Chondrocyte (in vitro differentiated cells): Measurements from ENCODE around the gene NRXN2. TPM values are rescaled to one million over a fixed set of nuclear protein-coding genes. Genes with fewer than 3 reads are reported as not detected.
"Not testable (repeated sequence)": the region's sequence is repeated elsewhere in the genome, so short reads cannot be mapped to it uniquely, and the experiment has no call there.

Experiments
- DNase-seq: peaks from one replicate; pipeline ENCODE4 v3.0.0; 2021; ENCODE audit warnings: mixed read lengths, low spot score
- H3K27ac Mint-ChIP-seq: one replicate; pipeline ENCODE4 v1.8.0; 2021; ENCODE audit warnings: mild to moderate bottlenecking, moderate library complexity, mixed read lengths; ENCODE audit not compliant: unreplicated experiment
- H3K27me3 Mint-ChIP-seq: 2 replicates; pipeline ENCODE4 v1.8.0; 2021; ENCODE audit warnings: low read depth, mixed read lengths
- H3K36me3 Mint-ChIP-seq: 2 replicates; pipeline ENCODE4 v1.8.0; 2021; ENCODE audit warnings: low read depth, mixed read lengths
- H3K4me1 Mint-ChIP-seq: 2 replicates; pipeline ENCODE4 v1.8.0; 2021; ENCODE audit warnings: low read depth, mild to moderate bottlenecking, mixed read lengths
- H3K4me3 Mint-ChIP-seq: one replicate; pipeline ENCODE4 v1.8.0; 2021; ENCODE audit warnings: mild to moderate bottlenecking, moderate library complexity, mixed read lengths; ENCODE audit not compliant: unreplicated experiment
- H3K9me3 Mint-ChIP-seq: 2 replicates; pipeline ENCODE4 v1.8.0; 2021; ENCODE audit warnings: low read depth, mixed read lengths
- total RNA-seq: library from RNA; stranded (reverse); gene quantifications from 3 replicates; pipeline ENCODE4 v1.2.1, GENCODE V29; 2021
- TF ChIP-seq, protein P1 (sequence below): fragments of 200-600 bp; sonication (generic); IDR thresholded peaks from 2 replicates; pipeline ENCODE4 v1.5.0; 2021; ENCODE audit warnings: antibody characterized with exemption, mild to moderate bottlenecking, moderate library complexity

Gene NRXN2
- total RNA-seq, 1 donor from 2014 or later = 1.8 TPM

DNA sequence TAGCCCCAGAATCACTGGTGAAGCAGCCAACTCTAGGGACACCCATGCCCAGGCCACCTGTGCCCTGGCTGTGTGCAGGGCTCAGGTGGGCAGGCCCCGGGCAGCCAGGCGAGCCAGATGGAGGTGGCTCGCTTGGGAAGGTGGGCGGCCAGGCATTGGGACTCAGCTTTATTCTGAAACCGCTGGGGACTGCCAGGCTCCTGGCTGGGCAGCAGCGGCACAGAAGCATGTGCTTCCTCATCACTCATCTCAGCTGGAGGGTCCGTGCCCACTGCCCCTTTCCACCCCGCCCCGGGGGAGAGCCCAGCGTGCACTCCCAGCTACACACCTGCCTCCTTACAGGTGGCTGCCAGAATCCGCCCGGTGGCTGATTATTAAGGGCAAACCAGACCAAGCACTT, 159.0 kb downstream of the NRXN2 start:
- peaks cover 18% of the 10 kb centered on the region for H3K27me3 Mint-ChIP-seq
- TF ChIP-seq, protein P1, sequence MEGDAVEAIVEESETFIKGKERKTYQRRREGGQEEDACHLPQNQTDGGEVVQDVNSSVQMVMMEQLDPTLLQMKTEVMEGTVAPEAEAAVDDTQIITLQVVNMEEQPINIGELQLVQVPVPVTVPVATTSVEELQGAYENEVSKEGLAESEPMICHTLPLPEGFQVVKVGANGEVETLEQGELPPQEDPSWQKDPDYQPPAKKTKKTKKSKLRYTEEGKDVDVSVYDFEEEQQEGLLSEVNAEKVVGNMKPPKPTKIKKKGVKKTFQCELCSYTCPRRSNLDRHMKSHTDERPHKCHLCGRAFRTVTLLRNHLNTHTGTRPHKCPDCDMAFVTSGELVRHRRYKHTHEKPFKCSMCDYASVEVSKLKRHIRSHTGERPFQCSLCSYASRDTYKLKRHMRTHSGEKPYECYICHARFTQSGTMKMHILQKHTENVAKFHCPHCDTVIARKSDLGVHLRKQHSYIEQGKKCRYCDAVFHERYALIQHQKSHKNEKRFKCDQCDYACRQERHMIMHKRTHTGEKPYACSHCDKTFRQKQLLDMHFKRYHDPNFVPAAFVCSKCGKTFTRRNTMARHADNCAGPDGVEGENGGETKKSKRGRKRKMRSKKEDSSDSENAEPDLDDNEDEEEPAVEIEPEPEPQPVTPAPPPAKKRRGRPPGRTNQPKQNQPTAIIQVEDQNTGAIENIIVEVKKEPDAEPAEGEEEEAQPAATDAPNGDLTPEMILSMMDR = no peak
- no peaks in the 10 kb centered on the region for H3K9me3 Mint-ChIP-seq
- peaks cover 5% of the 10 kb centered on the region for H3K4me1 Mint-ChIP-seq
- DNase-seq = peak; percentile 85
- H3K27ac Mint-ChIP-seq = no peak overlapping the region
- H3K36me3 Mint-ChIP-seq = no peaks in the 10 kb centered on the region
- no peak overlapping the region for H3K4me3 Mint-ChIP-seq

DNA sequence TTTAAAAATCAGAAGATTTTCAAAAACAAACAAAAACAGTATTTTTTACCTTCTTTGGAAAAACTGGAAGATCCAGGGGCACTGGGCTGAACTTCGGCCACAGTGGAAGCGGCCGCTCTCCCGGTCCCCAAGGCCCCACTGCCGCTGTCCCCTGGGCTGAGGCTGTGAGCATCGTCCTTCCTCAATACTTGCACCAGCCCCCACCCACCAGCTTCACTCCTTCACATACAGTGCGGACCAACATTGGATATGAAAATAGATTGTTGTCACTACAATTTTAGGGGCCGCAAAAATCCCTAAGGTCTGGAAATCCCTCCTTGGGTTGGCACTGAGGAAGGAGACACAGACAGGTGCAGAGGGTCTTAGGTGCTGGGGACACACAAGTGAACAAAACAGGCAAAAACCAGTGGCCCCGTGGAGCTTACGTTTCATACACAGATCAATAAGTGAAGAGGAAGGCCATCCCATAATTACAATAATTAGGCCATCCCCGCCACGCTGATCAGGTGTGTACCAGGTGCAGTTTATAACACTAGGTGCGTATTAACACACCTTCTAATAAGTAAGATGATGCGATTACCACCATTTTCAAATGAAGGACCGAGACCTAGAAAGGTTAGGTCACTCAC, 160.2 kb downstream of the NRXN2 start:
- H3K4me1 Mint-ChIP-seq = peaks cover 5% of the 10 kb centered on the region
- H3K27me3 Mint-ChIP-seq = peaks cover 18% of the 10 kb centered on the region
- peak; percentile 39 for DNase-seq
- H3K4me3 Mint-ChIP-seq = no peak overlapping the region
- H3K36me3 Mint-ChIP-seq = no peaks in the 10 kb centered on the region
- H3K9me3 Mint-ChIP-seq = no peaks in the 10 kb centered on the region
- TF ChIP-seq, protein P1 = no peak
- H3K27ac Mint-ChIP-seq = no peak overlapping the region

DNA sequence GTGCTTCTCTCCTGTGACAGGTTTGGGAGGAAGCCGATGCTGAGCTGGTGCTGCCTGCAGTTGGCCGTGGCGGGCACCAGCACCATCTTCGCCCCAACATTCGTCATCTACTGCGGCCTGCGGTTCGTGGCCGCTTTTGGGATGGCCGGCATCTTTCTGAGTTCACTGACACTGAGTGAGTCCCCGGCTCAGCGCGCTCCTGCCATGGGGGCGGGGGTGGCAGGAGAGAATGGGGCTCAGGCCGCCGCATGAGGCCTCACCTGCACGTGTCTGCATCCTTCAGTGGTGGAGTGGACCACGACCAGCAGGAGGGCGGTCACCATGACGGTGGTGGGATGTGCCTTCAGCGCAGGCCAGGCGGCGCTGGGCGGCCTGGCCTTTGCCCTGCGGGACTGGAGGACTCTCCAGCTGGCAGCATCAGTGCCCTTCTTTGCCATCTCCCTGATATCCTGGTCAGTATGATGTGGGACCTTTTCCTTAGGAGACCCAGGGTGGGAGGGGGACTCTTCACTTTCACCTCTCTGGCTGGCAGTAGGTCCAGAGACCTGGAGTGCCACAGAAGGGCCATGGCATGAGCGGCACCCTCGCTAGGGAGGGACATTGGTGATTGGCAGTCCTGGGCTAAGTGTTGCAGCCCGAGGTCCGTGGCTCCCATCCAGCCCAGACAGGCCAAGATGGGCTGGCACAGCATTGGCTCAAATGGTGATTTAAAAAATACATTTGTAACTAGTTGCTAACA, 160.8 kb downstream of the NRXN2 start:
- Mint-ChIP-seq H3K9me3 (no peaks in the 10 kb centered on the region), H3K4me1 (peaks cover 5% of the 10 kb centered on the region)

DNA sequence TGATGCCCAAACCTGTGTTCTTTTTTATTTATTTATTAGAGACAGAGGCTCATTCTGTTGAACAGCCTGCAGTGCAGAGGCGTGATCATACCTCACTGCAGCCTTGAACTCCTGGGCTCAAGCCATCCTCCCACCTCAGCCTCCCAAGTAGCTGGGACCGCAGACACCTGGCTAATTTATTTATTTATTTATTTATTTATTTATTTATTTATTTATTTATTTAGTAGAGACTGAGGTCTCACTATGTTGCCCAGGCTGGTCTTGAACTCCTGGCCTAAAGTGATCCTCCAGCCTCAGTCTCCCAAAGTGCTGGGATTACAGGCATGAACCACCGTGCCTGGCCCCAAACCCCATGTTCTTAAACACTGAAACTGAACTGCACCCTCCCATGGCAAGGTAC, 161.6 kb downstream of the NRXN2 start:
- not testable (repeated sequence) for H3K9me3 Mint-ChIP-seq, H3K27ac Mint-ChIP-seq, H3K4me1 Mint-ChIP-seq, H3K4me3 Mint-ChIP-seq, H3K36me3 Mint-ChIP-seq, DNase-seq
- peaks cover 14% of the 10 kb centered on the region for H3K27me3 Mint-ChIP-seq

More for the DNA sequence above, 160.8 kb downstream of the NRXN2 start:
- no peak overlapping the region for H3K4me3 Mint-ChIP-seq
- no peak overlapping the region for H3K27ac Mint-ChIP-seq
- peaks cover 18% of the 10 kb centered on the region for H3K27me3 Mint-ChIP-seq
- DNase-seq = peak; percentile 80
- TF ChIP-seq, protein P1 = no peak
- H3K36me3 Mint-ChIP-seq = no peaks in the 10 kb centered on the region

DNA sequence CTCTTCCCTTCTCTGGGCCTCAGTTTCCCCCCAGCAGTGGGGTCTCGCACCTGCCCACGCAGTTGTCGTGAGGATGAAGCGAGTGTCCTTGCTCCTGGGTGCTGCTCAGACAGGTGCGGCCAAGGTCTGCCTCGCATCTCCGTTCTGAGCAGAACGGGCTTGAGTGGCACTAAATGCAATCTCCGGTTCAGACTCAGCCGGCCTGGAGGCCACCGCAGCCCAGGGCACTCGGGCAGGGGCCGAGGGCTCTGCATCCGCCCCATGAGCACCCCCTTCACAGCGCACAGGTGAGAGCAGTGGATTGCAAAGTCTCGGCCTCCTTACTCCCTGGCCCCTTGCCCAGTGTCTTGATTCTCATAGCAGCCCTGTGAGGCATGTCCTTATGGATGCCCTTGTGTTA, 162.1 kb downstream of the NRXN2 start:
- no peaks in the 10 kb centered on the region for H3K9me3 Mint-ChIP-seq
- no peak overlapping the region for H3K4me3 Mint-ChIP-seq
- no peaks in the 10 kb centered on the region for H3K36me3 Mint-ChIP-seq
- no peak overlapping the region for H3K27ac Mint-ChIP-seq
- H3K4me1 Mint-ChIP-seq = peaks cover 2% of the 10 kb centered on the region
- DNase-seq = peak; percentile 59
- TF ChIP-seq, protein P1 = no peak
- H3K27me3 Mint-ChIP-seq = peaks cover 14% of the 10 kb centered on the region
